Activated CD4-positive, alpha-beta memory T cell treated with anti-CD3 and anti-CD28 coated beads, Interleukin-2, amount 10 ng/mL, durations not matched to agents 7 days and 5 days (primary cell): ENCODE results near the gene FAM20C. TPM values are rescaled to one million over a fixed set of nuclear protein-coding genes. Genes with fewer than 3 reads are reported as not detected.

Experiments used
- CTCF ChIA-PET: fragments of 350-600 bp; sonication (Branson Sonifier 250); formaldehyde crosslinking; loops from one replicate; lab custom pipeline; 2021; ENCODE audit warnings: antibody characterized with exemption, inconsistent platforms; lab: Charles Lee
- POLR2A ChIA-PET: fragments of 350-600 bp; sonication (Branson Sonifier 250); formaldehyde crosslinking; loops from one replicate; lab custom pipeline; 2021; ENCODE audit warnings: antibody characterized with exemption; lab: Charles Lee
- DNase-seq: peaks from one replicate; pipeline ENCODE4 v3.0.0-alpha.2; 2020
- H3K27ac Mint-ChIP-seq: one replicate; pipeline ENCODE4 v1.8.0; 2021; ENCODE audit warnings: mild to moderate bottlenecking, mixed read lengths
- H3K27me3 Mint-ChIP-seq: one replicate; pipeline ENCODE4 v1.8.0; 2021; ENCODE audit warnings: mixed read lengths
- H3K36me3 Mint-ChIP-seq: one replicate; pipeline ENCODE4 v1.8.0; 2021; ENCODE audit warnings: low read depth, mixed read lengths
- H3K4me1 Mint-ChIP-seq: one replicate; pipeline ENCODE4 v1.8.0; 2021; ENCODE audit warnings: mixed read lengths
- H3K4me3 Mint-ChIP-seq: one replicate; pipeline ENCODE4 v1.8.0; 2021; ENCODE audit warnings: mild to moderate bottlenecking, mixed read lengths
- H3K9me3 Mint-ChIP-seq: one replicate; pipeline ENCODE4 v1.8.0; 2021; ENCODE audit warnings: mixed read lengths
- total RNA-seq, 2 experiments: library from RNA; stranded (reverse); gene quantifications; one replicate each; pipeline ENCODE4 v1.2.3, GENCODE V29; 2021

The FAM20C gene
- total RNA-seq, 2 experiments from 2014 or later, result 0.13 TPM; not detected in 1

- H3K27me3 Mint-ChIP-seq, result no peaks in the 10 kb centered on the region
- no peaks in the 10 kb centered on the region for H3K9me3 Mint-ChIP-seq
- CTCF ChIA-PET, result no interaction called here
- POLR2A ChIA-PET, result no interaction called here
- H3K36me3 Mint-ChIP-seq, result peaks cover 4% of the 10 kb centered on the region
- no peak overlapping the region for H3K4me3 Mint-ChIP-seq
- no peak for DNase-seq
- H3K4me1 Mint-ChIP-seq, result peaks cover 19% of the 10 kb centered on the region
- no peak overlapping the region for H3K27ac Mint-ChIP-seq
Observed at GRCh38 chr7:153604-154003, 38.8 kb upstream of the FAM20C start.

- DNase-seq, result no peak
- POLR2A ChIA-PET, result no interaction called here
- H3K4me1 Mint-ChIP-seq, result peaks cover 15% of the 10 kb centered on the region
- CTCF ChIA-PET, result no interaction called here
- H3K4me3 Mint-ChIP-seq, result no peak overlapping the region
- no peaks in the 10 kb centered on the region for H3K27me3 Mint-ChIP-seq
- H3K36me3 Mint-ChIP-seq, result peaks cover 3% of the 10 kb centered on the region
- H3K9me3 Mint-ChIP-seq, result no peaks in the 10 kb centered on the region
- H3K27ac Mint-ChIP-seq, result no peak overlapping the region
Observed at GRCh38 chr7:154096-154799, 38.1 kb upstream of the FAM20C start.

GRCh38 chr7:155469-155900, 36.9 kb upstream of the FAM20C start:
- CTCF ChIA-PET, result no interaction called here
- peaks cover 4% of the 10 kb centered on the region for H3K4me1 Mint-ChIP-seq

GRCh38 chr7:156111-157007, 36.0 kb upstream of the FAM20C start:
- H3K9me3 Mint-ChIP-seq, result no peaks in the 10 kb centered on the region
- H3K27me3 Mint-ChIP-seq, result no peaks in the 10 kb centered on the region
- no peaks in the 10 kb centered on the region for H3K36me3 Mint-ChIP-seq
- DNase-seq, result no peak
- no peak overlapping the region for H3K27ac Mint-ChIP-seq
- ChIA-PET POLR2A (no interaction called here), CTCF (no interaction called here)
- no peak overlapping the region for H3K4me3 Mint-ChIP-seq
- no peaks in the 10 kb centered on the region for H3K4me1 Mint-ChIP-seq

More at GRCh38 chr7:155469-155900, 36.9 kb upstream of the FAM20C start:
- Mint-ChIP-seq H3K27me3 (no peaks in the 10 kb centered on the region), H3K9me3 (no peaks in the 10 kb centered on the region), H3K4me3 (no peak overlapping the region), H3K36me3 (no peaks in the 10 kb centered on the region), H3K27ac (no peak overlapping the region)
- POLR2A ChIA-PET, result no interaction called here
- no peak for DNase-seq

GRCh38 chr7:157008-157310, 35.4 kb upstream of the FAM20C start:
- Mint-ChIP-seq H3K4me3 (no peak overlapping the region), H3K36me3 (no peaks in the 10 kb centered on the region), H3K4me1 (no peaks in the 10 kb centered on the region), H3K27ac (no peak overlapping the region), H3K9me3 (no peaks in the 10 kb centered on the region), H3K27me3 (no peaks in the 10 kb centered on the region)
- DNase-seq, result no peak
- CTCF ChIA-PET, result no interaction called here
- POLR2A ChIA-PET, result no interaction called here

- H3K27ac Mint-ChIP-seq, result no peak overlapping the region
- POLR2A ChIA-PET, result no interaction called here
- no peaks in the 10 kb centered on the region for H3K9me3 Mint-ChIP-seq
- CTCF ChIA-PET, result interaction anchor here (0.6 kb wide), 1 partner anchor 705 kb away, joined by 4 read pairs; no protein-coding TSS in a partner anchor
- DNase-seq, result no peak
- H3K27me3 Mint-ChIP-seq, result no peaks in the 10 kb centered on the region
- H3K4me3 Mint-ChIP-seq, result no peak overlapping the region
- H3K4me1 Mint-ChIP-seq, result no peaks in the 10 kb centered on the region
- no peaks in the 10 kb centered on the region for H3K36me3 Mint-ChIP-seq
Observed at GRCh38 chr7:157771-158625, 34.4 kb upstream of the FAM20C start.

GRCh38 chr7:158771-159170, 33.6 kb upstream of the FAM20C start:
- Mint-ChIP-seq H3K27me3 (peaks cover 2% of the 10 kb centered on the region), H3K9me3 (no peaks in the 10 kb centered on the region), H3K36me3 (no peaks in the 10 kb centered on the region), H3K4me3 (no peak overlapping the region), H3K4me1 (no peaks in the 10 kb centered on the region), H3K27ac (no peak overlapping the region)
- no peak for DNase-seq
- ChIA-PET POLR2A (no interaction called here), CTCF (interaction anchor here (0.6 kb wide), 1 partner anchor 705 kb away, joined by 4 read pairs; no protein-coding TSS in a partner anchor)

GRCh38 chr7:159370-160270, 32.8 kb upstream of the FAM20C start:
- no peaks in the 10 kb centered on the region for H3K4me1 Mint-ChIP-seq
- no peak overlapping the region for H3K4me3 Mint-ChIP-seq
- POLR2A ChIA-PET, result no interaction called here
- no peaks in the 10 kb centered on the region for H3K9me3 Mint-ChIP-seq
- DNase-seq, result no peak
- H3K27ac Mint-ChIP-seq, result no peak overlapping the region
- no peaks in the 10 kb centered on the region for H3K36me3 Mint-ChIP-seq
- CTCF ChIA-PET, result no interaction called here
- peaks cover 2% of the 10 kb centered on the region for H3K27me3 Mint-ChIP-seq

- H3K4me3 Mint-ChIP-seq, result no peak overlapping the region
- no peak for DNase-seq
- H3K9me3 Mint-ChIP-seq, result no peaks in the 10 kb centered on the region
- CTCF ChIA-PET, result no interaction called here
- POLR2A ChIA-PET, result no interaction called here
- H3K27me3 Mint-ChIP-seq, result peaks cover 2% of the 10 kb centered on the region
- H3K4me1 Mint-ChIP-seq, result no peaks in the 10 kb centered on the region
- H3K27ac Mint-ChIP-seq, result no peak overlapping the region
- no peaks in the 10 kb centered on the region for H3K36me3 Mint-ChIP-seq
Observed at GRCh38 chr7:160958-161725, 31.2 kb upstream of the FAM20C start.

- Mint-ChIP-seq H3K36me3 (no peaks in the 10 kb centered on the region), H3K27me3 (peaks cover 2% of the 10 kb centered on the region), H3K4me3 (no peak overlapping the region), H3K4me1 (no peaks in the 10 kb centered on the region), H3K9me3 (no peaks in the 10 kb centered on the region), H3K27ac (no peak overlapping the region)
- CTCF ChIA-PET, result no interaction called here
- no peak for DNase-seq
- POLR2A ChIA-PET, result interaction anchor here (1.5 kb wide), 1 partner anchor 13 kb away, joined by 4 read pairs; no protein-coding TSS in a partner anchor
Observed at GRCh38 chr7:162632-163297, 29.6 kb upstream of the FAM20C start.

- ChIA-PET CTCF (no interaction called here), POLR2A (interaction anchor here (1.5 kb wide), 1 partner anchor 13 kb away, joined by 4 read pairs; no protein-coding TSS in a partner anchor)
- H3K36me3 Mint-ChIP-seq, result no peaks in the 10 kb centered on the region
- peaks cover 2% of the 10 kb centered on the region for H3K27me3 Mint-ChIP-seq
- H3K4me3 Mint-ChIP-seq, result no peak overlapping the region
- no peaks in the 10 kb centered on the region for H3K9me3 Mint-ChIP-seq
- no peak for DNase-seq
- H3K27ac Mint-ChIP-seq, result no peak overlapping the region
- H3K4me1 Mint-ChIP-seq, result no peaks in the 10 kb centered on the region
Observed at GRCh38 chr7:163298-163695, 29.1 kb upstream of the FAM20C start.
